ENCODE results near the gene NR2C1.

GRCh38 chr12:95072900-95073697 lies at the start of gene NR2C1:
- TF ChIP-seq CTCF (IDR thresholded peaks at IDR 0.05; ENCODE audit: low read depth, low read length) (no peak), EZH2phosphoT487 (IDR thresholded peaks at IDR 0.05; ENCODE audit: low read depth) (no peak)
